GM12878 (cell line): Measurements from ENCODE around the gene GTPBP10. TPM values are rescaled to one million over a fixed set of nuclear protein-coding genes. Genes with fewer than 3 reads are reported as not detected.
"Not testable (repeated sequence)": the region's sequence is repeated elsewhere in the genome, so short reads cannot be mapped to it uniquely, and the experiment has no call there.

Experiments
- ATAC-seq: fragments of 200-7000 bp; cut with Tn5 transposase; 3 replicates; pipeline ENCODE4 v1.9.1; 2020; ENCODE audit warnings: mild to moderate bottlenecking, moderate library complexity
- BruUV-seq: library from RNA; stranded (reverse); fragments of 400-500 nt; replicated peaks from 2 replicates; lab custom pipeline; 2021; lab: Mats Ljungman, UMichigan
- CTCF ChIA-PET: fragments of 300-600 bp; sonication (Branson Sonifier 250); formaldehyde crosslinking; extraction: SDS; loops from one replicate; lab custom pipeline; 2021; ENCODE audit warnings: inconsistent platforms; lab: Yijun Ruan, JAX
- POLR2A ChIA-PET: fragments of 350-600 bp; formaldehyde crosslinking; extraction: SDS; loops from one replicate; lab custom pipeline; 2021; ENCODE audit warnings: inconsistent platforms; lab: Charles Lee
- RAD21 ChIA-PET: fragments of 300-600 bp; sonication (Branson Sonifier 250); formaldehyde crosslinking; loops from one replicate; lab custom pipeline; 2023; ENCODE audit warnings: antibody characterized with exemption; ENCODE audit not compliant: unreplicated experiment; lab: Charles Lee
- SMC1A ChIA-PET: fragments of 300-600 bp; sonication (Branson Sonifier 250); formaldehyde crosslinking; loops from one replicate; lab custom pipeline; 2023; ENCODE audit not compliant: unreplicated experiment, uncharacterized antibody; lab: Charles Lee
- DNase-seq: peaks from one replicate; pipeline ENCODE4 v3.0.0-alpha.2; 2011; ENCODE audit warnings: low read depth, low spot score
- FAIRE-seq: peaks from 3 replicates; lab custom pipeline; 2011; peaks lifted over from hg19 to GRCh38; lab: Jason Lieb, UNC
- H2AFZ ChIP-seq: 2 replicates; pipeline ENCODE4 v1.6.0; 2011; ENCODE audit warnings: low read depth, low read length, control low read depth; ENCODE audit not compliant: control insufficient read depth
- H3K27ac ChIP-seq: 2 replicates; pipeline ENCODE4 v1.5.1; 2011; ENCODE audit warnings: control low read depth; ENCODE audit not compliant: control insufficient read depth, insufficient read depth
- H3K27me3 ChIP-seq, 2 experiments: replicated peaks in 1 of 2; 2 replicates each; pipeline versions ENCODE4 v1.6.0 to v1.6.1; 2011; ENCODE audit warnings: low read length in 1 of 2; ENCODE audit not compliant: control insufficient read depth in 2 of 2, insufficient read depth in 2 of 2
- H3K36me3 ChIP-seq, 2 experiments: 2 replicates each; pipeline ENCODE4 v1.5.1; 2011; ENCODE audit warnings: low read length in 1 of 2; ENCODE audit not compliant: control insufficient read depth in 2 of 2, insufficient read depth in 2 of 2
- H3K4me1 ChIP-seq: 2 replicates; pipeline ENCODE4 v1.6.1; 2011; ENCODE audit warnings: mild to moderate bottlenecking, low read length, moderate library complexity, mixed read lengths; ENCODE audit not compliant: control insufficient read depth, insufficient read depth
- H3K4me2 ChIP-seq: 2 replicates; pipeline ENCODE4 v1.6.0; 2011; ENCODE audit warnings: control low read depth; ENCODE audit not compliant: control insufficient read depth, insufficient read depth
- H3K4me3 ChIP-seq: fragments of 200-600 bp; sonication (generic); 2 replicates; pipeline ENCODE4 v1.5.1; 2016
- H3K79me2 ChIP-seq: 2 replicates; pipeline ENCODE4 v1.6.0; 2011; ENCODE audit warnings: low read length; ENCODE audit not compliant: control insufficient read depth, insufficient read depth
- H3K9ac ChIP-seq: 2 replicates; pipeline ENCODE4 v1.8.0; 2011; ENCODE audit warnings: low read length, control low read depth, mixed read lengths; ENCODE audit not compliant: control insufficient read depth, insufficient read depth
- H3K9me3 ChIP-seq: replicated peaks from 3 replicates; pipeline ENCODE4 v1.5.1; 2011; ENCODE audit warnings: mild to moderate bottlenecking, low read length; ENCODE audit not compliant: control insufficient read depth, insufficient read depth
- H4K20me1 ChIP-seq: 2 replicates; pipeline ENCODE4 v1.6.0; 2011; ENCODE audit not compliant: control insufficient read depth, insufficient read depth
- CHD4 ChIP-seq: fragments of 200-600 bp; sonication (generic); IDR thresholded peaks from 2 replicates; pipeline ENCODE4 v1.6.1; 2016; ENCODE audit warnings: mild to moderate bottlenecking
- NFYB ChIP-seq: IDR thresholded peaks from 2 replicates; pipeline ENCODE4 v1.6.1; 2011; ENCODE audit warnings: low read depth, mild to moderate bottlenecking, low read length, improper control_type of control experiment, moderate library complexity; ENCODE audit not compliant: insufficient read depth
- RAD51 ChIP-seq: fragments of 450-650 bp; IDR thresholded peaks from 2 replicates; pipeline ENCODE4 v1.6.1; 2016; ENCODE audit warnings: moderate library complexity, mild to moderate bottlenecking, inconsistent platforms
- RELB ChIP-seq: fragments of 450-650 bp; IDR thresholded peaks from 2 replicates; pipeline ENCODE4 v1.6.1; 2017; ENCODE audit warnings: low read depth, mild to moderate bottlenecking, moderate library complexity
- WGBS: methylation state at CpG from one replicate; pipeline ENCODE4 v1.1.6; 2016; ENCODE audit warnings: low lambda C conversion rate; ENCODE audit not compliant: insufficient replicate concordance, insufficient coverage; ENCODE audit errors: missing lambda C conversion rate; 5-methylcytosine and 5-hydroxymethylcytosine counted together
- in situ Hi-C: fragments of 300-500 bp; cut with MboI; formaldehyde crosslinking; loops from 9 replicates; pipeline ENCODE4 v1.14.3; 2018; ENCODE audit warnings: mixed read lengths
- intact Hi-C: fragments of 100-400 bp; cut with micrococcal nuclease; formaldehyde crosslinking; loops from one replicate; pipeline ENCODE4 v1.14.2; 2022; ENCODE audit not compliant: unreplicated experiment
- polyA plus RNA-seq, 11 experiments: library from polyadenylated mRNA; depleted of rRNA in 4 of 11; unstranded in 6 of 11; stranded (reverse) in 5 of 11; fragments of >200 nt; fragmentation: Nextera tagmentation in 4 of 11; fragmentation: Illumina TruSeq in 1 of 11; extraction: Ambion mirVana in 4 of 11; extraction: Trizol in 1 of 11; gene quantifications; 1 replicate in 1 of 11; 2 replicates in 10 of 11; pipeline versions ENCODE4 v1.2.1 to v1.2.3, GENCODE V29; 2011 to 2016; ENCODE audit warnings: inconsistent platforms in 2 of 11, missing spikeins in 2 of 11, low read depth in 1 of 11
- total RNA-seq, 4 experiments: library from RNA; depleted of rRNA in 3 of 4; stranded (reverse); fragments of >200 nt in 3 of 4; fragmentation: Illumina TruSeq in 1 of 4; extraction: Trizol in 1 of 4; gene quantifications; 2 replicates each; pipeline versions ENCODE4 v1.2.1 to v1.2.3, GENCODE V29; 2013 to 2021

GTPBP10 gene
- total and polyA plus RNA-seq, 10 of the 15 experiments (the other 5 are each of a cell fraction or from before 2014, with no cell fraction given): 10.1 to 41.0 (median 33.0) TPM

DNA sequence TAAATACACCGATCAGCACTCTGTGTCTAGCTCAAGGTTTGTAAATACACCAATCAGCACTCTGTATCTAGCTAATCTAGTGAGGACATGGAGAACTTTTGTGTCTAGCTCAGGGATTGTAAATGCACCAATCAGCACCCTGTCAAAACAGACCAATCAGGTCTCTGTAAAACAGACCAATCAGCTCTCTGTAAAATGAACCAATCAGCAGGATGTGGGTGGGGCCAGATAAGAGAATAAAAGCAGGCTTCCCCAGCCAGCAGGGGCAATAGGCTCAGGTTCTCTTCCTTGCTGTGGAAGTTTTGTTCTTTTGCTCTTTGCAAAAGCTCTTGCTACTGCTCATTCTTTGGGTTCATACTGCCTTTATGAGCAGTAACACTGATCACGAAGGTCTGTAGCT is 11.6 kb upstream of the GTPBP10 start:
- H2AFZ ChIP-seq, H3K9ac ChIP-seq, H3K9me3 ChIP-seq, in situ Hi-C loops, RAD21 ChIA-PET, H3K79me2 ChIP-seq, POLR2A ChIA-PET, H3K4me2 ChIP-seq, BruUV-seq, ATAC-seq, DNase-seq, H3K27me3 ChIP-seq, H3K27ac ChIP-seq, H3K4me1 ChIP-seq, H3K4me3 ChIP-seq, intact Hi-C loops, H4K20me1 ChIP-seq, FAIRE-seq, H3K36me3 ChIP-seq: not testable (repeated sequence)
- ChIA-PET CTCF (interaction anchor here (0.6 kb wide), 1 partner anchor 1708 kb away, joined by 3 read pairs; no protein-coding TSS in a partner anchor), SMC1A (interaction anchor here (1.2 to 1.8 kb wide), 2 partner anchors 9 to 92 kb away, joined by 3 to 4 read pairs; no protein-coding TSS in a partner anchor)
- 50% methylated on average over 2 of the region's 2 CpGs for WGBS
- peak; percentile 46; the same call in 1 of the 2 replicates for TF ChIP-seq NFYB

DNA sequence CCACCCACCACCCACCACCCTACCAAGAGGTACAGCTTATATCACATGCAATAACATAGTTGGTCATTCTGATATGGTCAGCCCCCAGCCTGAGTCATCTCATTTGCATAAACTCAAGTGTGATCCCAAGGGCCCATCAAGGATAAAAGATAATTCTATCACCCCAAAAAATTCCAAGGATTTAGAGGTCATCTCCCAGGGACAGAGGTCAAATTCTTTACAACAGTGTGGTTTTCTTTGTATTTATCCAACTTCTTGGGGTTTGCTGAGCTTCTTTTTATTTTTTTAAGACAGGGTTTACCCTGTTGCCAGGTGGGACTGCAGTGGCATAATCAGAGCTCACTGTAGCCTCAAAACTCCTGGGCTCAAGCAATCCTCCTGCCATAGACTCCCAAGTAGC is 9.4 kb upstream of the GTPBP10 start:
- no peak for DNase-seq
- Histone ChIP-seq H3K79me2 (no peaks in the 10 kb centered on the region), H3K4me3 (no peak overlapping the region), H3K4me1 (no peaks in the 10 kb centered on the region), H3K36me3 (no peaks in the 10 kb centered on the region), H3K9ac (no peak overlapping the region), H3K27me3 (no peaks in the 10 kb centered on the region), H3K27ac (no peak overlapping the region), H3K9me3 (no peaks in the 10 kb centered on the region), H3K4me2 (no peak overlapping the region), H2AFZ (no peak overlapping the region), H4K20me1 (no peaks in the 10 kb centered on the region)
- TF ChIP-seq CHD4: no peak
- no peak for TF ChIP-seq RELB
- no peak for TF ChIP-seq RAD51
- BruUV-seq: no TSS peak
- ATAC-seq: no peak; the same call in 2 of the 3 replicates
- intact Hi-C loops: no loop called here
- ChIA-PET CTCF (interaction anchor here (1.5 kb wide), 1 partner anchor 9 kb away, joined by 6 read pairs; the partner anchor contains the start of gene GTPBP10), RAD21 (interaction anchor here (1.1 kb wide), 1 partner anchor 25 kb away, joined by 5 read pairs; no protein-coding TSS in a partner anchor), POLR2A (no interaction called here), SMC1A (interaction anchor here (1.1 kb wide), 1 partner anchor 9 kb away, joined by 3 read pairs; no protein-coding TSS in a partner anchor)
- no peak for FAIRE-seq
- in situ Hi-C loops: no loop called here
